Measurements from ENCODE around the gene AK5.

DNA sequence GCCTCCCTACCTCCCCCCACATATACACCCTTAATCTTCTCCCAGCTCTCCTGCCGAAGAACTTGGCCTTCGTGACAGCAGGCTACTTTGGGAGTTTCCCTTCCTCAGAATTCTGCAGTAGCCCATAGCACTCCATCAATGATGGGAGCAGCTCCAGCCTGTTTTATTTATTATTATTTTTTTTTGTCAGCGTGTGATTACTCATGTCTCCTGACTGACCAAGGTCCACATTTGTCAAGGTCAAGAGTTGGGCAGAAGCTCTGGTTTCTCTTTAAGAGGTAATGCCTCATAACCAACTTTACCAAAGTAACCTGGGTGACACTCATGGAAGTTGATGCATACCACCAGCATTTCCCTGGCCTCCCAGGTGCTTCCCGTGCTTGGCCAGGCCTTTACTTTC is 275.2 kb downstream of the AK5 start:
- TF ChIP-seq, protein P1, sequence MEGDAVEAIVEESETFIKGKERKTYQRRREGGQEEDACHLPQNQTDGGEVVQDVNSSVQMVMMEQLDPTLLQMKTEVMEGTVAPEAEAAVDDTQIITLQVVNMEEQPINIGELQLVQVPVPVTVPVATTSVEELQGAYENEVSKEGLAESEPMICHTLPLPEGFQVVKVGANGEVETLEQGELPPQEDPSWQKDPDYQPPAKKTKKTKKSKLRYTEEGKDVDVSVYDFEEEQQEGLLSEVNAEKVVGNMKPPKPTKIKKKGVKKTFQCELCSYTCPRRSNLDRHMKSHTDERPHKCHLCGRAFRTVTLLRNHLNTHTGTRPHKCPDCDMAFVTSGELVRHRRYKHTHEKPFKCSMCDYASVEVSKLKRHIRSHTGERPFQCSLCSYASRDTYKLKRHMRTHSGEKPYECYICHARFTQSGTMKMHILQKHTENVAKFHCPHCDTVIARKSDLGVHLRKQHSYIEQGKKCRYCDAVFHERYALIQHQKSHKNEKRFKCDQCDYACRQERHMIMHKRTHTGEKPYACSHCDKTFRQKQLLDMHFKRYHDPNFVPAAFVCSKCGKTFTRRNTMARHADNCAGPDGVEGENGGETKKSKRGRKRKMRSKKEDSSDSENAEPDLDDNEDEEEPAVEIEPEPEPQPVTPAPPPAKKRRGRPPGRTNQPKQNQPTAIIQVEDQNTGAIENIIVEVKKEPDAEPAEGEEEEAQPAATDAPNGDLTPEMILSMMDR (IDR thresholded peaks at IDR 0.05) = no peak
- TF ChIP-seq EP300 (IDR thresholded peaks at IDR 0.05) (no peak), POLR2A (IDR thresholded peaks at IDR 0.05) (no peak), POLR2AphosphoS5 (IDR thresholded peaks at IDR 0.05) (no peak)

Data from suprapubic skin (tissue), 4 donors.